Subcutaneous abdominal adipose tissue (tissue), 5 donors: ENCODE data around the gene SAP30.

Source experiments
- H3K27ac ChIP-seq: one replicate; pipeline ENCODE4 v1.7.0; 2013; ENCODE audit warnings: low read depth, mild to moderate bottlenecking, inconsistent platforms, low read length, moderate library complexity
- H3K27me3 ChIP-seq, 5 donors: one replicate each; pipeline ENCODE4 v1.7.0; 2013; ENCODE audit warnings: low read length in 5 of 5, inconsistent platforms in 1 of 5; ENCODE audit not compliant: control insufficient read depth in 5 of 5, insufficient read depth in 4 of 5
- H3K36me3 ChIP-seq, 5 donors: one replicate each; pipeline ENCODE4 v1.7.0; 2013; ENCODE audit warnings: low read length in 5 of 5; ENCODE audit not compliant: control insufficient read depth in 5 of 5, insufficient read depth in 5 of 5
- H3K4me1 ChIP-seq, 5 donors: one replicate each; pipeline ENCODE4 v1.7.0; 2013; ENCODE audit warnings: low read length in 5 of 5, mild to moderate bottlenecking in 3 of 5, moderate library complexity in 1 of 5; ENCODE audit not compliant: control insufficient read depth in 5 of 5, insufficient read depth in 5 of 5
- H3K4me3 ChIP-seq, 5 donors: one replicate each; pipeline ENCODE4 v1.7.0; 2013; ENCODE audit warnings: low read length in 5 of 5, low read depth in 1 of 5
- H3K9ac ChIP-seq, 5 donors: one replicate each; pipeline ENCODE4 v1.7.0; 2013; ENCODE audit warnings: low read length in 5 of 5, mild to moderate bottlenecking in 4 of 5, moderate library complexity in 3 of 5
- H3K9me3 ChIP-seq, 5 donors: one replicate each; pipeline ENCODE4 v1.7.0; 2013; ENCODE audit warnings: low read length in 5 of 5; ENCODE audit not compliant: control insufficient read depth in 5 of 5
- donor health status: healthy.
- donor health status: healthy.
- donor health status: healthy.
- donor health status: healthy.
- donor health status: healthy.

Gene SAP30

DNA sequence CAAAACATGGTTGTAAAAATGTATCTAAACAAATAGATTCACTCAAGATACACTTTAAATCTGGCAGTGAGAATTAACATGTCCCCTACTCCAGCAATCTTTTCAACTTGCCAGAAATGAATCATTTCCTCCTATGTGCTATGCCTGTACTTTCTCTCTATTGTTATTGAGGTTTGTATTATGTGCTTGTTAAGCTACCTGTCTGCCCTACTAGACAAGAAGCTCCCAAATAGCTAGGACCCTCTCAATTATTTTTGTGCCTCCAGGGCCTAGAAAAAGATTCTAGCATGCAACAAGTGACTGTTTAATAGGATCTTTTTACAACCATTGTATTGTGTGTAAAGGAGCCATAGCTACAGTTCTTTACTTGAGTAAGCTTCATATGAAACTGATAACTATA is 3.5 kb upstream of the SAP30 start:
- no peak overlapping the region for H3K4me3 ChIP-seq
- H3K27ac ChIP-seq = no peak overlapping the region
- no peaks in the 10 kb centered on the region for H3K36me3 ChIP-seq
- no peaks in the 10 kb centered on the region for H3K27me3 ChIP-seq
- H3K9me3 ChIP-seq = no peaks in the 10 kb centered on the region
- peaks cover 2 to 14% (median 11%) of the 10 kb centered on the region in 5 donors for H3K4me1 ChIP-seq
- H3K9ac ChIP-seq = no peak overlapping the region

GRCh38 chr4:173367946-173368345 is 2.8 kb upstream of the SAP30 start:
- H3K36me3 ChIP-seq = no peaks in the 10 kb centered on the region
- no peaks in the 10 kb centered on the region for H3K9me3 ChIP-seq
- H3K4me3 ChIP-seq = no peak overlapping the region

DNA sequence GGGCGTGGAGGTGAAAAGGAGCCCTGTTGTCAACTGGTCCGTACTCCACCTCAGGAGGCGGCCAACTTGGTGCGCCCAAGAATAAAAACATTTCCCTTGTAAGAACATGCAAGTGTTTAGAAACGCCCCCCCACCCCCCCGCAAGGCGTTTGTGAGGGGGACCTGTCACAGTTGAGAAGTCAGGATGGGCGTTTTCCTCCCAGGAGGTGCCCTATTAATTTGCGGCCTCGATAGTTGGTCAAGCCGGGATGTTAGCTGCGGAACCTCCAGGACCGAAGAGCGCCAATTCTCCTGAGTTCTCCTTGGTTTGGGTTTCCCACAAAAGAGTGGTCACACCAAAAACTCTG is 651 bp upstream of the SAP30 start:
- peaks cover 2 to 20% (median 15%) of the 10 kb centered on the region in 5 donors for H3K4me1 ChIP-seq

More at GRCh38 chr4:173367946-173368345, 2.8 kb upstream of the SAP30 start:
- no peak overlapping the region for H3K9ac ChIP-seq
- peaks cover 2 to 19% (median 15%) of the 10 kb centered on the region in 5 donors for H3K4me1 ChIP-seq
- H3K27me3 ChIP-seq = no peaks in the 10 kb centered on the region
- H3K27ac ChIP-seq = no peak overlapping the region

DNA sequence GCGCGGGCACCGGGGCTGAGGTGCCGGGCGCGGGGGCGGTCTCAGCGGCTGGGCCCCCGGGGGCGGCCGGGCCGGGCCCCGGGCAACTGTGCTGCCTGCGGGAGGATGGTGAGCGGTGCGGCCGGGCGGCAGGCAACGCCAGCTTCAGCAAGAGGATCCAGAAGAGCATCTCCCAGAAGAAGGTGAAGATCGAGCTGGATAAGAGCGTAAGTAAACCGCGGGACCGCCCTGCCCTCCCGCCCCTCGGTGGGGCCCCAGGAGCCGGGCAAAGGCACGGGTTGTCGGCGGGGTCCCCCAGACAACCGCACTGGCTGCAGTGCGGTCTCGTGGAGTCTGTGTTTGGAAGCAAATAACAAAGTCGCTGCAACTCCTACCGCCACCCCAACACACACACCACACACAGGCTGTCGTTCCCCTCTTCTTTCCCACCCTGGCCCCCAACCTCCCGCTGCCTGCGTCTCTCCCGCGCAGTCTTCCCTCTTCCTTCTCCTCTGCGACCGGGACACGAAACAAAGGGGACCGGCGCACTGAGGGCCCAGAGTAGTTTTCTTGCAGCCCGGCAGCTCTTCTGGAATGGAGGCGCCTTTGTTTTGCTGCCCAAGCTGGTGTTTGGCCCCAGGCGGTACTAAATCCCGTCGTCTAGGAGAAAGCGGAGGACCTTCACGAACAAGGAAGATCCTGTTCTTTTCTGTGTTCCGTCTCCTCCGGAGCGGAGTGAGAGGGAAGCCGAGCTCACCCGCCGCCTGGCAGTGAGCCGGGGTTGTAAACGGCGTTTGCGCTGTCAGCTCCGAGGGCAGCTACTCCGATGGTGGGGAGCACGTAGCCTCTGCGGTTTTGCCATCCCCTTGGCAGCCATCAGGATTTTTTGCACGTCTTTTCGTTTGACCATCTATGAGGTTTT is 788 bp downstream of the SAP30 start:
- Histone ChIP-seq H3K27ac (peak overlapping the region; percentile 72), H3K4me1 (peaks cover 2 to 20% (median 15%) of the 10 kb centered on the region in 5 donors), H3K9me3 (no peaks in the 10 kb centered on the region), H3K36me3 (no peaks in the 10 kb centered on the region), H3K27me3 (no peaks in the 10 kb centered on the region), H3K9ac (peak overlapping the region; percentile 53 to 76 (median 68)), H3K4me3 (peak overlapping the region; percentile 78 to 98 (median 96))

More for the DNA sequence above, 651 bp upstream of the SAP30 start:
- Histone ChIP-seq H3K9ac (peak overlapping the region; percentile 79 to 98 (median 86)), H3K9me3 (no peaks in the 10 kb centered on the region), H3K4me3 (peak overlapping the region; percentile 78 to 98 (median 95)), H3K27me3 (no peaks in the 10 kb centered on the region), H3K27ac (peak overlapping the region; percentile 95), H3K36me3 (no peaks in the 10 kb centered on the region)

- Histone ChIP-seq H3K27me3 (no peaks in the 10 kb centered on the region), H3K36me3 (no peaks in the 10 kb centered on the region), H3K9ac (no peak overlapping the region), H3K9me3 (no peaks in the 10 kb centered on the region), H3K4me1 (peaks cover 2 to 14% (median 10%) of the 10 kb centered on the region in 5 donors), H3K27ac (no peak overlapping the region), H3K4me3 (no peak overlapping the region)
Observed at GRCh38 chr4:173374588-173374987, 3.8 kb downstream of the SAP30 start.

DNA sequence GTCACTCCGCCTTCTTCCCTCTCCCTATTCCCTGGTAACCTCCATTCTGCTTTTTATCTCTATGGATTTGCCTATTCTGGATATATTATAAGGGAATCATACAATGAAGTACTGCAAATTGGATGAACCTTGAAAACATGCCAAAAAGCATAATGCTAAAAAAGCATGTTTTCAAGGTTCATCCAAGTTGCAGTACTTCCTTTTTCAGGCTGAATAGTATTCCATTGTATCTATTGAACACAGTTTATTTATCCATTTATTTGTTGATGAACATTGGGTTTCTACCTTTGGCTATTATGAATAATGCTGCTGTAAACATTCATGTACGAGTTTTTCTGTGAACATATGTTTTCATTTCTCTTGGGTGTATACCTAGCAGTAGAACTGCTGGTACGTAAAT is 9.2 kb downstream of the SAP30 start:
- H3K9ac ChIP-seq = no peak overlapping the region
- H3K4me3 ChIP-seq = no peak overlapping the region
- H3K27ac ChIP-seq = no peak overlapping the region
- no peaks in the 10 kb centered on the region for H3K27me3 ChIP-seq
- no peaks in the 10 kb centered on the region for H3K36me3 ChIP-seq
- no peaks in the 10 kb centered on the region for H3K4me1 ChIP-seq
- no peaks in the 10 kb centered on the region for H3K9me3 ChIP-seq

DNA sequence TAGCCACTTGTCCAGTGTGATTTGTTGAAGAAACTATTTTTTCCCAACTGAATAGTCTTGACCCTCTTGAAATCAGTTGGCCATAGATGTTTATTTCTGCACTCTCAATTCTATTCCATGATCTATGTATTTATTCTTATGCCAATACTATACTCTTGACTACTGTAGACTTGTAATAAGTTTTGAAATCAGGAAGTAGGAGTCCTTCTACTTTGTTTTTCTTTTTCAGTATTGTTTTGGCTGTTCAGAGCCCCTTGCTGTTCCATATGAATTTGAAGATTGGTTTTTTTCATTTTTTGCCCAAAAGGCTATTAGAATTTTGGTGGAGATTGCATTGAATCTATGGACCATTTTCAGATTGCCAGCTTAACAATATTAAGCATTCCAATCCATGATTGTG is 10.2 kb downstream of the SAP30 start:
- no peaks in the 10 kb centered on the region for H3K9me3 ChIP-seq

DNA sequence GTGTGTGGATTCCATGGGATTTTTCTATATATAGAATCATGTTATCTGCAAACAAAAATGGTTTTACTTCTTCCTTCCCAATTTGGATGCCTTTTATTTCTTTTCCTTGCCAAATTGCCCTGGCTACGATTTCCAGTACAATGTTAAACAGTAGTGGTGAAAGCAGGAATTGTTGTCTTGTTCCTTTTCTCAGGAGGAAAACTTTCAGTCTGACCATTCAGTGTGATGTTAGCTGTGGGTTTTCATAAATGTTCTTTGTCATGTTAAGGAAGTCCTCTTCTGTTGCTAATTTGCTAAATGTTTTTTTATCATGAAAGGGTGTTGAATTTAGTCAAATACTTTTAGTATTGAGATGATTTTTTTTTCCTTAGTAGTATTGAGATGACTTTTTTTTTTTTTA is 10.9 kb downstream of the SAP30 start:
- no peak overlapping the region for H3K4me3 ChIP-seq
- H3K27me3 ChIP-seq = no peaks in the 10 kb centered on the region
- H3K27ac ChIP-seq = no peak overlapping the region
- no peaks in the 10 kb centered on the region for H3K36me3 ChIP-seq
- no peaks in the 10 kb centered on the region for H3K4me1 ChIP-seq
- no peak overlapping the region for H3K9ac ChIP-seq
- H3K9me3 ChIP-seq = no peaks in the 10 kb centered on the region

More for the DNA sequence above, 10.2 kb downstream of the SAP30 start:
- H3K27me3 ChIP-seq = no peaks in the 10 kb centered on the region
- no peak overlapping the region for H3K9ac ChIP-seq
- no peak overlapping the region for H3K4me3 ChIP-seq
- H3K27ac ChIP-seq = no peak overlapping the region
- H3K4me1 ChIP-seq = no peaks in the 10 kb centered on the region
- no peaks in the 10 kb centered on the region for H3K36me3 ChIP-seq

GRCh38 chr4:173382349-173382748 is 11.6 kb downstream of the SAP30 start:
- no peak overlapping the region for H3K4me3 ChIP-seq
- no peaks in the 10 kb centered on the region for H3K4me1 ChIP-seq
- no peaks in the 10 kb centered on the region for H3K36me3 ChIP-seq
- H3K9ac ChIP-seq = no peak overlapping the region
- H3K9me3 ChIP-seq = no peaks in the 10 kb centered on the region
- H3K27ac ChIP-seq = no peak overlapping the region
- no peaks in the 10 kb centered on the region for H3K27me3 ChIP-seq

DNA sequence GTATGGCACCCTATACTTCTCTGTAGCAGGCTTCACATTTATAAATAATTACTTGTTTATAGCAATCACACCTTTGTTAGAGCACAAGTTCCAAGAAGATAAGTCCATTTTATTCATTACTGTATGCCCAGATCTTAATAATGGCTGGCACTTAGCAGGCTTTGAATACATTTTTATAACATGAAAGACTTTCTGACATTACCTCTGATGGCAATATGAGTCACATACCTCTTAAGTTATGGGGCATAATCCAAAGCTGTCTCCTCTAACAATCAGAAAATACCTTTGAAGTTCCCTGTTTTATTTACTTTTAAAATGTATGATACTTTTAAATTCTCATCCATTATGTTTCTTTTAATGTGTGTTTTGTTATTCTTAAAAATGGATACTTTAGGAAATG is 16.0 kb downstream of the SAP30 start:
- Histone ChIP-seq H3K27me3 (no peaks in the 10 kb centered on the region), H3K4me3 (no peak overlapping the region), H3K9me3 (no peaks in the 10 kb centered on the region), H3K9ac (no peak overlapping the region), H3K4me1 (no peaks in the 10 kb centered on the region), H3K36me3 (no peaks in the 10 kb centered on the region), H3K27ac (no peak overlapping the region)
